Neuronal stem cell (in vitro differentiated cells): ENCODE measurements around the gene MCU.

Experiments used
- DNase-seq: peaks from one replicate; pipeline ENCODE4 v3.0.0-alpha.2; 2013; ENCODE audit warnings: low spot score
- H2AFZ ChIP-seq: one replicate; pipeline ENCODE4 v1.6.1; 2013; ENCODE audit warnings: mild to moderate bottlenecking, low read length, inconsistent platforms
- H2AK5ac ChIP-seq: 2 replicates; pipeline ENCODE4 v1.6.1; 2013; ENCODE audit warnings: low read depth, mild to moderate bottlenecking, inconsistent platforms, low read length, moderate library complexity, mixed read lengths
- H2BK120ac ChIP-seq: 2 replicates; pipeline ENCODE4 v1.6.1; 2013; ENCODE audit warnings: low read depth, mild to moderate bottlenecking, inconsistent platforms, low read length, moderate library complexity, mixed read lengths
- H2BK12ac ChIP-seq: one replicate; pipeline ENCODE4 v1.6.1; 2013; ENCODE audit warnings: low read length, inconsistent platforms
- H2BK15ac ChIP-seq: 2 replicates; pipeline ENCODE4 v1.6.1; 2013; ENCODE audit warnings: mild to moderate bottlenecking, low read length, inconsistent platforms, mixed read lengths
- H2BK5ac ChIP-seq: one replicate; pipeline ENCODE4 v1.6.1; 2013; ENCODE audit warnings: inconsistent platforms, mild to moderate bottlenecking, low read length, moderate library complexity
- H3K14ac ChIP-seq: one replicate; pipeline ENCODE4 v1.6.1; 2013; ENCODE audit warnings: low read length, inconsistent platforms
- H3K18ac ChIP-seq: 2 replicates; pipeline ENCODE4 v1.6.1; 2013; ENCODE audit warnings: low read length, inconsistent platforms
- H3K23ac ChIP-seq: 2 replicates; pipeline ENCODE4 v1.6.1; 2013; ENCODE audit warnings: low read depth, mild to moderate bottlenecking, mixed read lengths, low read length, inconsistent platforms; ENCODE audit not compliant: poor library complexity
- H3K27ac ChIP-seq: replicated peaks from 3 replicates; pipeline ENCODE4 v1.5.1; 2013; ENCODE audit warnings: low read length, inconsistent platforms
- H3K27me3 ChIP-seq, 3 experiments: 2 replicates each; pipeline ENCODE4 v1.6.1; 2013; ENCODE audit warnings: low read length in 3 of 3, mild to moderate bottlenecking in 2 of 3, inconsistent platforms in 1 of 3, low read depth in 1 of 3, mixed read lengths in 1 of 3, moderate library complexity in 1 of 3; ENCODE audit not compliant: control insufficient read depth in 3 of 3, insufficient read depth in 3 of 3
- H3K36me3 ChIP-seq, 2 donors: replicated peaks in 1 of 2; 2 replicates each; pipeline ENCODE4 v1.6.1; 2013; ENCODE audit warnings: low read length in 2 of 2; ENCODE audit not compliant: control insufficient read depth in 2 of 2, insufficient read depth in 2 of 2
- H3K4ac ChIP-seq: 2 replicates; pipeline ENCODE4 v1.6.1; 2013; ENCODE audit warnings: inconsistent platforms, mild to moderate bottlenecking, low read length, moderate library complexity
- H3K4me1 ChIP-seq, 2 donors: 1 replicate in 1 of 2; 2 replicates in 1 of 2; pipeline ENCODE4 v1.6.1; 2013; ENCODE audit warnings: low read length in 2 of 2, low read depth in 1 of 2; ENCODE audit not compliant: control insufficient read depth in 2 of 2, insufficient read depth in 1 of 2
- H3K4me2 ChIP-seq: one replicate; pipeline ENCODE4 v1.6.1; 2013; ENCODE audit warnings: mild to moderate bottlenecking, low read length, inconsistent platforms; ENCODE audit not compliant: insufficient read depth, poor library complexity, severe bottlenecking
- H3K4me3 ChIP-seq, 2 donors: 2 replicates each; pipeline ENCODE4 v1.5.1; 2013; ENCODE audit warnings: low read length in 2 of 2, mild to moderate bottlenecking in 2 of 2, inconsistent platforms in 1 of 2, moderate library complexity in 1 of 2
- H3K79me1 ChIP-seq: one replicate; pipeline ENCODE4 v1.6.1; 2013; ENCODE audit warnings: low read depth, mild to moderate bottlenecking, inconsistent platforms, low read length, moderate library complexity
- H3K9ac ChIP-seq: one replicate; pipeline ENCODE4 v1.6.1; 2013; ENCODE audit warnings: mild to moderate bottlenecking, low read depth, low read length, inconsistent platforms; ENCODE audit not compliant: poor library complexity
- H3K9me3 ChIP-seq, 2 donors: replicated peaks in 1 of 2; 2 replicates each; pipeline versions ENCODE3 to v1.6.1; 2013; ENCODE audit warnings: low read length in 2 of 2, mild to moderate bottlenecking in 2 of 2, inconsistent platforms in 1 of 2, low read depth in 1 of 2, mixed read lengths in 1 of 2, moderate library complexity in 1 of 2; ENCODE audit not compliant: control insufficient read depth in 2 of 2, insufficient read depth in 1 of 2
- H4K8ac ChIP-seq: one replicate; pipeline ENCODE4 v1.6.1; 2013; ENCODE audit warnings: low read depth, mild to moderate bottlenecking, inconsistent platforms, low read length, moderate library complexity
- H4K91ac ChIP-seq: one replicate; pipeline ENCODE4 v1.6.1; 2013; ENCODE audit warnings: low read length, low read depth, mild to moderate bottlenecking, inconsistent platforms; ENCODE audit not compliant: poor library complexity
- WGBS, 2 donors: extraction: QIAGEN DNeasy Blood & Tissue Kit; methylation state at CpG; one replicate each; pipeline ENCODE4 v1.1.7; 2013; ENCODE audit warnings: missing lambda C conversion rate in 2 of 2, mixed read lengths in 1 of 2; ENCODE audit not compliant: insufficient read length in 2 of 2, insufficient replicate concordance in 1 of 2; ENCODE audit errors: extremely low coverage in 2 of 2; 5-methylcytosine and 5-hydroxymethylcytosine counted together

Gene MCU

DNA sequence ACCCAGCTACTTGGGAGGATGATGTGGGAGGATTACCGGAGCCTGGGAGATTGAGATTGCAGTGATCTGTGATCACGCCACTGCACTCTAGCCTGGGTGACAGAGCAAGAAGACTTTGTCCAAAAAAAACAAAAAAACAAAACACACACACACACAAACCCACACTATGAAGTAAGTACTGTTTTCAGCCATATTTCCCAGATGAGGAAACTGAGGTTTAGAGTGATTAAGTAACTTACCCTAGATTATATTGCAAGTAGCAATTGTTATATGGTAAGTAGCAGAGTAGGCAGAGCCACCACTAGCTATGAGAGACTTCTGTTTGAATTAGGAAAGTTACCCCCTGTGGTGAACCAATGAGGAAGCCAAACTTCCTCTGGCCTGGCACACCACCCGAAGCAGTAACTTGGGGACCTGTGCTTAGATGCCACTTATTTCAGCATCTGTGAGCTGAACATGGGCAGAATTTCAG is 61.9 kb downstream of the MCU start:
- no peaks in the 10 kb centered on the region for H3K9me3 ChIP-seq
- no CpG with 5 or more reads among the region's 3 CpGs for WGBS, 2 donors
- H4K8ac ChIP-seq = no peak overlapping the region
- no peaks in the 10 kb centered on the region for H3K36me3 ChIP-seq
- H2BK15ac ChIP-seq = no peak overlapping the region
- no peaks in the 10 kb centered on the region for H3K79me1 ChIP-seq
- no peak overlapping the region for H3K14ac ChIP-seq
- no peak overlapping the region for H3K4me2 ChIP-seq
- no peak overlapping the region for H3K23ac ChIP-seq
- H3K4me1 ChIP-seq = peaks cover 4 to 7% of the 10 kb centered on the region in 2 donors
- no peak overlapping the region for H2AFZ ChIP-seq
- no peak overlapping the region for H2BK5ac ChIP-seq
- H2AK5ac ChIP-seq = no peak overlapping the region
- H3K27ac ChIP-seq = no peak overlapping the region
- H3K18ac ChIP-seq = no peak overlapping the region
- no peak overlapping the region for H3K4ac ChIP-seq
- no peak overlapping the region for H4K91ac ChIP-seq
- H3K9ac ChIP-seq = no peak overlapping the region
- no peak for DNase-seq
- H3K4me3 ChIP-seq = no peak overlapping the region
- no peak overlapping the region for H2BK120ac ChIP-seq
- no peak overlapping the region for H2BK12ac ChIP-seq
- H3K27me3 ChIP-seq = no peaks in the 10 kb centered on the region

DNA sequence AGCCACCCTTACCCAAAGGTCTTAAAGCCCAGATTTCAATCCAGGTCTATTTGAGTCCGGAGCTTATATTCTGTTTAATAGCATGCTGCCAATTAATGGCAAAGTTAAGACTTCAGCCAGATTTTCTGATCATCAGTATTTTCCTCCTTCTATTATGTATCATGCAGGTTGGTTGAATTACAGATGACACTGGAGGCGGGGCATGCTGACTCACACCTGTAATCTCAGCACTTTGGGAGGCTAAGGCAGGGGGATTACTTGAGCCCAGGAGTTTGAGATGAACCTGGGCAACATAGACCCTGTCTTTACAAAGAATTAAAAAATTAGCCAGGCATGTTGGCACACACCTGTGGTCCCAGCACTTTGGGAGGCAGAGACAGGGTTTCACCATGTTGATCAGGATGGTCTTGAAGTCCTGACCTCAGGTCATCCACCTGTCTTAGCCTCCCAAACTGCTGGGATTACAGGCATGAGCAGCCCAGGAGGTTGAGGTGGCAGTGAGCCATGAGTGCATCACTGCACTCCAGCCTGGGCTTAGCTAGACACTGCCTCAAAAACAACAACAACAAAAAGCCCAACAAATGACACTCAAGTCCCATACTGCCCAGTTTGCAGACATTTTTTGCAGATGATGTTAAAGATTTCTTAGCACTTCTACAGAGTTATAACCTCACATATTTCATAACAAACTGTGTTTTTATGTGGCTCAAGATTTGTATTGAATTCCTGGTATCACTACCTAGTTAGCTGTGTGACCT is 62.5 kb downstream of the MCU start:
- H3K4me1 ChIP-seq = peaks cover 4 to 7% of the 10 kb centered on the region in 2 donors
- no peak overlapping the region for H3K14ac ChIP-seq
- no peak overlapping the region for H4K91ac ChIP-seq
- no peak overlapping the region for H3K4me2 ChIP-seq
- no peaks in the 10 kb centered on the region for H3K36me3 ChIP-seq
- no peak overlapping the region for H2AK5ac ChIP-seq
- no peak overlapping the region for H3K27ac ChIP-seq
- no peak overlapping the region for H3K4me3 ChIP-seq
- DNase-seq = no peak
- no peak overlapping the region for H2AFZ ChIP-seq
- H2BK120ac ChIP-seq = no peak overlapping the region
- no peak overlapping the region for H2BK12ac ChIP-seq
- no peak overlapping the region for H3K23ac ChIP-seq
- no peak overlapping the region for H4K8ac ChIP-seq
- H3K27me3 ChIP-seq = no peaks in the 10 kb centered on the region
- no peak overlapping the region for H3K18ac ChIP-seq
- H2BK15ac ChIP-seq = no peak overlapping the region
- no peak overlapping the region for H2BK5ac ChIP-seq
- no peaks in the 10 kb centered on the region for H3K9me3 ChIP-seq
- WGBS, 2 donors = no CpG with 5 or more reads among the region's 2 CpGs
- H3K79me1 ChIP-seq = no peaks in the 10 kb centered on the region
- no peak overlapping the region for H3K9ac ChIP-seq
- no peak overlapping the region for H3K4ac ChIP-seq

DNA sequence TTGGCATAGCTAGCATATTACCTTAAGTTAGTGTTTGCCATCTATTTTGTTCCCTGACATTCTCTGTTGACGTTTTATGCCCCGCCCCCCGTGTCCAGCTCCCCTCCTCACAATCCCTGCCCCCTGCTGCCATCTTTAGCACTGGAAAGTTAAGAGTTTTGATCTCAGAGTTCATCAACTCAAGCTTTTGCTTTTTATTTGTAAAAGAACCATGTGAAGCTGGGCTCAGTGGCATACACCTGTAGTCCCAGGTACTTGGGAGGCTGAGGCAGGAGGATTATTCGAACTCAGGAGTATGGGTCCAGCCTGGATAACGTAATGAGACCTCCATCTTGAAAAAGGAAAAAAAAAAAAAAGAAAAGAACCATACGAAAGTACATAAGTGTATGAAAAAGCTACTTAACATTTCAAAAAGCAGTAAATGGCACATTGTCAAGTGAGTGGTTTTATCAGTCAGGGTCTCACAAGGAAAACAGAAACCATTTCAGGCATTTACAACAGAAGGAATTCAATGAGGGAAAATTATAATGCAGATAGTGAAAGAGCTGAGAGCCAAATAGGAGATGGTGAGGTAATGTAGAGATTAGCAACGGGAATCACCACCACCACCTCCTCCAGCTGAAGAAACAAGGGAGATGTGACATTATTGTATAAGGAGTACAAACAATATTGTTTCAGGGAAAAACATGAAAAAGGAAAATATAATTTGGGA is 64.9 kb downstream of the MCU start:
- Histone ChIP-seq H3K23ac (no peak overlapping the region), H2BK5ac (no peak overlapping the region), H3K4me3 (no peak overlapping the region), H2AK5ac (no peak overlapping the region), H3K27me3 (no peaks in the 10 kb centered on the region), H3K9me3 (no peaks in the 10 kb centered on the region), H3K14ac (no peak overlapping the region), H3K27ac (no peak overlapping the region), H2BK15ac (no peak overlapping the region), H3K79me1 (no peaks in the 10 kb centered on the region), H3K4me1 (peaks cover 4 to 5% of the 10 kb centered on the region in 2 donors), H2AFZ (no peak overlapping the region), H3K9ac (no peak overlapping the region), H2BK120ac (no peak overlapping the region), H3K18ac (no peak overlapping the region), H4K91ac (no peak overlapping the region), H4K8ac (no peak overlapping the region), H2BK12ac (no peak overlapping the region), H3K4me2 (no peak overlapping the region), H3K4ac (no peak overlapping the region), H3K36me3 (no peaks in the 10 kb centered on the region)
- no CpG with 5 or more reads among the region's 7 CpGs for WGBS, 2 donors
- DNase-seq = no peak

GRCh38 chr10:72757732-72758131 is 65.8 kb downstream of the MCU start:
- H2BK5ac ChIP-seq = no peak overlapping the region
- no peak overlapping the region for H3K18ac ChIP-seq
- no peak for DNase-seq
- no peak overlapping the region for H4K8ac ChIP-seq
- no peak overlapping the region for H3K4me3 ChIP-seq
- no peak overlapping the region for H3K9ac ChIP-seq
- H3K4ac ChIP-seq = no peak overlapping the region
- H3K14ac ChIP-seq = no peak overlapping the region
- H2AK5ac ChIP-seq = no peak overlapping the region
- H3K4me2 ChIP-seq = no peak overlapping the region
- no peaks in the 10 kb centered on the region for H3K36me3 ChIP-seq
- no peak overlapping the region for H3K23ac ChIP-seq
- no peak overlapping the region for H2BK15ac ChIP-seq
- no peak overlapping the region for H2BK12ac ChIP-seq
- WGBS, 2 donors = no CpG with 5 or more reads among the region's 2 CpGs
- H3K9me3 ChIP-seq = no peaks in the 10 kb centered on the region
- no peak overlapping the region for H2BK120ac ChIP-seq
- H3K27ac ChIP-seq = no peak overlapping the region
- H3K4me1 ChIP-seq = peaks cover 4 to 5% of the 10 kb centered on the region in 2 donors
- no peaks in the 10 kb centered on the region for H3K27me3 ChIP-seq
- no peak overlapping the region for H4K91ac ChIP-seq
- H3K79me1 ChIP-seq = no peaks in the 10 kb centered on the region
- H2AFZ ChIP-seq = no peak overlapping the region
